Sigmoid colon (tissue), 7 donors: ENCODE measurements around the gene MYLK. TPM values are rescaled to one million over a fixed set of nuclear protein-coding genes. Genes with fewer than 3 reads are reported as not detected.

Experiments used
- DNase-seq: peaks from one replicate; pipeline ENCODE4 v3.0.0-alpha.2; 2019
- H3K27ac ChIP-seq, 4 donors: fragments of 200-600 bp; sonication (generic); one replicate each; pipeline ENCODE4 v1.5.1; 2016 to 2019; ENCODE audit warnings: mild to moderate bottlenecking in 1 of 4
- H3K27me3 ChIP-seq, 3 donors: fragments of 200-600 bp; sonication (generic); one replicate each; pipeline ENCODE4 v1.5.1; 2019; ENCODE audit warnings: mild to moderate bottlenecking in 1 of 3
- H3K36me3 ChIP-seq, 4 donors: fragments of 200-600 bp; sonication (generic); one replicate each; pipeline ENCODE4 v1.5.1; 2016 to 2019
- H3K4me1 ChIP-seq, 4 donors: fragments of 200-600 bp; sonication (generic); one replicate each; pipeline ENCODE4 v1.5.1; 2017 to 2019
- H3K4me3 ChIP-seq, 4 donors: fragments of 200-600 bp; sonication (generic); one replicate each; pipeline ENCODE4 v1.5.1; 2017 to 2019; ENCODE audit warnings: mild to moderate bottlenecking in 2 of 4, moderate library complexity in 1 of 4
- H3K9me3 ChIP-seq, 4 donors: fragments of 200-600 bp in 3 of 4; sonication (generic) in 3 of 4; one replicate each; pipeline versions ENCODE4 v1.5.1 to v1.6.1; 2013 to 2019
- EP300 ChIP-seq, 4 donors: sonication (generic); formaldehyde crosslinking; IDR thresholded peaks; one replicate each; pipeline ENCODE4 v1.6.1; 2017; ENCODE audit warnings: antibody characterized with exemption in 4 of 4
- POLR2A ChIP-seq, 2 donors: fragments of 450-650 bp; IDR thresholded peaks; one replicate each; pipeline ENCODE4 v1.6.1; 2016; ENCODE audit warnings: antibody characterized with exemption in 2 of 2, mild to moderate bottlenecking in 2 of 2, moderate library complexity in 2 of 2
- POLR2AphosphoS5 ChIP-seq, 4 donors: sonication (generic); formaldehyde crosslinking; IDR thresholded peaks; one replicate each; pipeline ENCODE4 v1.6.1; 2017; ENCODE audit warnings: antibody characterized with exemption in 4 of 4
- WGBS, 2 donors: extraction: QIAGEN DNeasy Blood & Tissue Kit; methylation state at CpG; one replicate each; pipeline ENCODE4 v1.1.7; 2013; 5-methylcytosine and 5-hydroxymethylcytosine counted together
- intact Hi-C: fragments of 100-400 bp; cut with DNase I; formaldehyde crosslinking; loops from one replicate; pipeline ENCODE4 v1.15.1; 2023
- polyA plus RNA-seq, 3 donors: library from polyadenylated mRNA; stranded (reverse); fragments of 200-250 nt; gene quantifications; one replicate each; pipeline ENCODE4 v1.2.3, GENCODE V29; 2013
- total RNA-seq, 4 donors: library from RNA; depleted of rRNA; stranded (reverse); fragments of >200 nt; gene quantifications; one replicate each; pipeline ENCODE4 v1.1.0, GENCODE V29; 2016
- TF ChIP-seq, protein P1 (sequence below), 4 experiments: fragments of 450-650 bp in 3 of 4; fragments of 200-600 bp in 1 of 4; IDR thresholded peaks; one replicate each; pipeline ENCODE4 v1.5.1; 2016 to 2019; ENCODE audit warnings: antibody characterized with exemption in 4 of 4, mild to moderate bottlenecking in 3 of 4, moderate library complexity in 2 of 4
- donor health status: healthy with polysubstance abuse.
- donor health status: Bipolar disorder and iron deficiency.
- donor health status: healthy.

MYLK gene
- total and polyA plus RNA-seq, 7 donors: 21.5 to 2,153 (median 1,169) TPM

DNA sequence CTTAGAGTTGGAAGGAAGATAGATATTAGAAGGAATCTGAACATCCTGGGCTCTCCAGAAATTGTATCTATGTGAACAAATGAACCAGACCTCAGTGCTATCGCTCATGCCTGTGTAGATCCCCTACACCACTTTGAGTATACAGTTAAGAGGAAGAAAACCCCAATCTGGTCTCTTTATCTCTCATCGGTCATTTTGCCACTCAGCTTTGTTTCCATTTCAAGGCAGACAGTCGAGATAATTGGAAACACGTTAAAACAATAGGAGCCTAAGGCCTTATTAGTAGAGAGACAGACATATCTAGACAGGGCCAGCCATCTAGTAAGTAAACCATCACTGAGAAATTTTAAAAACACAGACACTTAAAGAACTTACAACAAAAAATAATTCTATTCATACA is 101.6 kb downstream of the MYLK start:
- Histone ChIP-seq H3K4me1 (peaks cover 0 to 69% (median 55%) of the 10 kb centered on the region in 4 donors), H3K36me3 (no peaks in the 10 kb centered on the region), H3K27ac (peak overlapping the region; percentile 57 to 76 (median 74)), H3K9me3 (no peaks in the 10 kb centered on the region), H3K27me3 (no peaks in the 10 kb centered on the region), H3K4me3 (no peak overlapping the region)
- intact Hi-C loops: no loop called here
- 38 to 56% methylated on average over 4 of the region's 4 CpGs for WGBS, 2 donors
- TF ChIP-seq, protein P1, sequence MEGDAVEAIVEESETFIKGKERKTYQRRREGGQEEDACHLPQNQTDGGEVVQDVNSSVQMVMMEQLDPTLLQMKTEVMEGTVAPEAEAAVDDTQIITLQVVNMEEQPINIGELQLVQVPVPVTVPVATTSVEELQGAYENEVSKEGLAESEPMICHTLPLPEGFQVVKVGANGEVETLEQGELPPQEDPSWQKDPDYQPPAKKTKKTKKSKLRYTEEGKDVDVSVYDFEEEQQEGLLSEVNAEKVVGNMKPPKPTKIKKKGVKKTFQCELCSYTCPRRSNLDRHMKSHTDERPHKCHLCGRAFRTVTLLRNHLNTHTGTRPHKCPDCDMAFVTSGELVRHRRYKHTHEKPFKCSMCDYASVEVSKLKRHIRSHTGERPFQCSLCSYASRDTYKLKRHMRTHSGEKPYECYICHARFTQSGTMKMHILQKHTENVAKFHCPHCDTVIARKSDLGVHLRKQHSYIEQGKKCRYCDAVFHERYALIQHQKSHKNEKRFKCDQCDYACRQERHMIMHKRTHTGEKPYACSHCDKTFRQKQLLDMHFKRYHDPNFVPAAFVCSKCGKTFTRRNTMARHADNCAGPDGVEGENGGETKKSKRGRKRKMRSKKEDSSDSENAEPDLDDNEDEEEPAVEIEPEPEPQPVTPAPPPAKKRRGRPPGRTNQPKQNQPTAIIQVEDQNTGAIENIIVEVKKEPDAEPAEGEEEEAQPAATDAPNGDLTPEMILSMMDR (IDR thresholded peaks at IDR 0.05): no peak
- no peak for TF ChIP-seq POLR2AphosphoS5 (IDR thresholded peaks at IDR 0.05)
- no peak for TF ChIP-seq EP300 (IDR thresholded peaks at IDR 0.05)
- TF ChIP-seq POLR2A (IDR thresholded peaks at IDR 0.05): no peak
- DNase-seq: no peak

DNA sequence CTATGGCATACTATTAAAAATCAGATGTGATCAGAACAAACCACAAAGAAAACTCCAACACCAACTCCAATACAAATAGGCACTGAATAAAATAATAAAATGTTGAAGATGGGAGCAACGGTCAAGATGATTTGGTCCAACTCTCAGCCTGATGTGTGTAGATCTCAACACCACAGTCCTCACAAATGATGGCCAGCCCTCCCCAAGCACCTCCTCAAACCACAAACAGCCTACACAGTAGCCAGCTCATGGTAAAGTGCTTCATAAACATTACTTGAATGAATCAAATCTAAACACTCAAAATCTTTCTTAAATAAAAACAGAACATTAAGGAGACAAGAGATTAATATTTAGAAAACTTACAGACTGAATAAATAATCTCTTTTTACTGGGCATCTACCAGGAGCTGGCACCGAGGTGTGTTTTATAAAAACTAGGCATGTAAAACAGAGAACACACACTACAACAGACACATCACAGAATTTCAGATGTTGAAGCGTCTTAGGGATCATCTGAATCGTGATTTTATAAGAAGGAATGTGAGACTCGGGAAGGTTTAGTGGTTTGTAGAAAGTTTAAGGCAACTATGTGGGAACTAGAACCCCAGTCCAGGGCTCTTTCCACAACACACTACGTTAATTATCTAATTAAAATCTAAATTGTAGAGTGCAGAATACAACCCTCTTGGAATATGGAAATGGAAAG is 102.4 kb downstream of the MYLK start:
- H3K27ac ChIP-seq: peak overlapping the region; percentile 57 to 76 (median 74)
- intact Hi-C loops: no loop called here
- no peak overlapping the region for H3K4me3 ChIP-seq
- peaks cover 0 to 69% (median 55%) of the 10 kb centered on the region in 4 donors for H3K4me1 ChIP-seq
- no peaks in the 10 kb centered on the region for H3K9me3 ChIP-seq
- no peak for DNase-seq
- no peak for TF ChIP-seq POLR2A (IDR thresholded peaks at IDR 0.05)
- TF ChIP-seq, protein P1 (IDR thresholded peaks at IDR 0.05): no peak
- TF ChIP-seq EP300 (IDR thresholded peaks at IDR 0.05): no peak
- no peak for TF ChIP-seq POLR2AphosphoS5 (IDR thresholded peaks at IDR 0.05)
- 79 to 80% methylated on average over 6 of the region's 6 CpGs for whole genome bisulfite sequencing, 2 donors
- H3K27me3 ChIP-seq: no peaks in the 10 kb centered on the region
- no peaks in the 10 kb centered on the region for H3K36me3 ChIP-seq

DNA sequence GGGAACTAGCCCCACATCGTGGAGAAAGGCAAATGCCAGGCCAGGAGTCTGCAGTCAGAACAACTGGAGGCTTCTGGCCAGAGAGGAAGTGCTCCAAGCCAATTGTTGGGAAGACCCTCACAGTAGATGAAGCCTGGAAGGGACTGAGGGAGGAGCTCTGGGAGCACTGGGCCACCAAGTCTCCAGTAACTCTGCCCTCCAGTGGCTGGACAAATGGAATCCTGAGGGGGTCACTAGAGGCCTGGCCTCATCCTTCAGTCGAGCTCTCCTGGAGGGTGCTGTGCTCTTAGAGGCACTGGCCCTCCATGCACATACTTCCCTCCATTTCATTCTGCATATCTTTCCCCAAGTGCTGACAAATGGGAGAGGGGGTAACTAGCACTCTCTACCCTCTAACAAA is 103.0 kb downstream of the MYLK start:
- Histone ChIP-seq H3K27ac (peak overlapping the region; percentile 57 to 76 (median 74)), H3K4me1 (peaks cover 0 to 69% (median 55%) of the 10 kb centered on the region in 4 donors)

DNA sequence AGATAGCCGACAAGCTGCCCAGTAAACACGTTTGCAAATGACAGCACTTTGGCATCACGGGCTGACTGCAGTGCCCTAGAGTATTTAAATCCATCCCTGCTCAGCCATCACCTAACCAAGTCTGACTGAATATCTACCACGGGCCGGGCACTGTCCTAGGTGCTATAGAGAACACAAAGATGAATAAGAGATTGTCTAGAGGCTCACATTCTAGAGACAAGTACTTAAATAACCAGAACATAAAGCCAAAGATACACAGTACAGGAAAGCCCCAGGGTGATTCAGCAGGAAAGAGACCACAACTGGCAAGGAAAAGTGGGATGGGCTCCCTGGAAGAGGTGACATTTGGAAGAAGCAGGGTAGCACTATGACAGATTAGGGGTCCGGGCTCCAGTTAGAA is 103.5 kb downstream of the MYLK start:
- H3K4me3 ChIP-seq: no peak overlapping the region
- H3K9me3 ChIP-seq: no peaks in the 10 kb centered on the region
- no peaks in the 10 kb centered on the region for H3K27me3 ChIP-seq
- intact Hi-C loops: no loop called here
- H3K4me1 ChIP-seq: peaks cover 0 to 69% (median 55%) of the 10 kb centered on the region in 4 donors
- 81 to 90% methylated on average over 6 of the region's 6 CpGs for WGBS, 2 donors
- no peaks in the 10 kb centered on the region for H3K36me3 ChIP-seq
- no peak for DNase-seq
- H3K27ac ChIP-seq: peak overlapping the region; percentile 57 to 76 (median 74)
- TF ChIP-seq EP300 (IDR thresholded peaks at IDR 0.05) (no peak), POLR2A (IDR thresholded peaks at IDR 0.05) (no peak), POLR2AphosphoS5 (IDR thresholded peaks at IDR 0.05) (no peak)
- TF ChIP-seq, protein P1 (IDR thresholded peaks at IDR 0.05): no peak

More for the DNA sequence above, 103.0 kb downstream of the MYLK start:
- intact Hi-C loops: no loop called here
- Histone ChIP-seq H3K36me3 (no peaks in the 10 kb centered on the region), H3K9me3 (no peaks in the 10 kb centered on the region), H3K4me3 (no peak overlapping the region), H3K27me3 (no peaks in the 10 kb centered on the region)
- TF ChIP-seq POLR2A (IDR thresholded peaks at IDR 0.05): no peak
- TF ChIP-seq EP300 (IDR thresholded peaks at IDR 0.05): no peak
- TF ChIP-seq, protein P1 (IDR thresholded peaks at IDR 0.05): no peak
- no peak for TF ChIP-seq POLR2AphosphoS5 (IDR thresholded peaks at IDR 0.05)
- 83 to 86% methylated on average over 2 of the region's 2 CpGs for WGBS, 2 donors
- DNase-seq: no peak
